ENCODE results near the gene DBX2. TPM values are rescaled to one million over a fixed set of nuclear protein-coding genes. Genes with fewer than 3 reads are reported as not detected.
"Not testable (repeated sequence)": the region's sequence is repeated elsewhere in the genome, so short reads cannot be mapped to it uniquely, and the experiment has no call there.

The DBX2 gene
- not detected for total RNA-seq

DNA sequence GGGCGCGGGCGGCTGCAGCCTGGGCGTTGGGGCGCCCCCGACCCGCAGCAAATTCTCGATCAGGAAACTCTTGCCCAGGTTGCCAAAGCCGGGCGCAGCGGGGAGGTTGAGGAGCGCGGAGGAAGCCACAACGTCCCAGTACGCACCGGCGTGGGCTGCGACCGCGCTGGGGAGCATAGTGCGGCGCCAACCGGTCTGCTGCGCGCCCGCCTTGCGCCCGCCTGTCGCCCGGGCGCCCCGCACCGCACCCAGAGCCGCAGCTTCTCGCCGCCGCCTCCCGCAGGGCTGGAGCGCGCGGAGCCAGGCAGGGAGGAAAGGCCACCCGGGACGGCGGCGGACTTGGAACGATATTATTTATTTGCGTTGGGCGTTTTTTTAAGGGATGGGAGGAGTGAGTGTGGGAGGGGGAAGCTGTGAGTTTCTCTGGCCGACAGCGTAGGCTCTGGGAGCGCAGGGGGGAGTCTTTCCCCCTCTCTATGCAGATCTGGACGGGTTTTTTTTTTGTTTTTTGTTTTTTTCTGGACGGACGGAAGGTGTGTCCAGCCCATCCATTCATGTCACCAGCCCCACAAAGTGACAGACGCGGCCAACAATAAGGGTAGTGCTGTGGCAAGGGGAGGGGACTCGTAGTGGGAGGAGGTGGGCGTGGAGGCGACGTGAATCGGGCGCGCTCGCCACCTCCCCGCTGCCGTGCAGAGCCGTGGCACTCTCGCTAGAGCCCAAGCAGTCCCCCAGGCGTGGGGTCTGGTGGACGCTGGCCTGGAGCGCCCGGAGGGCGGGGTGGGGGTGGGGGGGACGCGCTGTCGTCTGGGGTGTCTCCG, at the start of gene DBX2:
Gene DBX2 (minus strand): TSS at position 349 of the 821 bp plus-strand sequence. CDS start 172 bp downstream, at position 177.
- H3K36me3 ChIP-seq: no peaks in the 10 kb centered on the region
- no peak for DNase-seq (ENCODE audit: low spot score in 2 of 2)
- TF ChIP-seq CTCF (IDR thresholded peaks at IDR 0.05) (no peak), POLR2A (IDR thresholded peaks at IDR 0.05) (no peak), EP300 (IDR thresholded peaks at IDR 0.05) (no peak)

DNA sequence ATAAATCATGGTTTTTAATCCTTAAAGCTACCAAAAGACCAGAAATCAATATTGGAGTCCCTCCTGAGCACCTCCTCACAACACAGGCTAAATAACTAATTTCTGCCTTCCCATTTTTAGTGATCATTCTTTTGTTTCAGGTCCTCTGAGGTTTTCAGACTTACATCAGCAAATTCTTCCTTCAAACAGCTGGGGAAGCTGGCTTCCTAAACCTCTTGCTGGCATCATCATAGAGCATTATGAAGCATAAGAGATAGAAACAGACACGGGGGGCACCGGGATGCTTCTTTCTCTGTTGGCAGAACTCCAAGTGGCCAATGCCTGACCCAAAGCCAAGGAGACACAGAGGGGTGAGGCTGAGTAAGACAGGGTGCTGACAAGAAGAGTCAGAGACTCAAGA, 47.9 kb upstream of the DBX2 start:
- WGBS, 2 donors: 50 to 52% methylated on average over 2 of the region's 2 CpGs
- H3K27me3 ChIP-seq: no peaks in the 10 kb centered on the region

More for the DNA sequence above, at the start of gene DBX2:
- H3K4me1 ChIP-seq: peaks cover 0 to 25% (median 0%) of the 10 kb centered on the region in 4 donors
- peaks cover 0 to 21% of the 10 kb centered on the region in 2 donors for H3K27me3 ChIP-seq
- peak within 1 kb of the TSS in 2 of 4 donors; percentile 11 to 40 for H3K4me3 ChIP-seq
- no peak within 1 kb of the TSS for H3K27ac ChIP-seq
- 0 to 1% methylated on average over 52 to 70 of the region's 77 CpGs for WGBS, 2 donors
- H3K9me3 ChIP-seq: no peaks in the 10 kb centered on the region

GRCh38 chr12:45095417-45095816, 44.5 kb upstream of the DBX2 start:
- not testable (repeated sequence) for H3K27me3 ChIP-seq; H3K4me1 ChIP-seq; H3K4me3 ChIP-seq; H3K36me3 ChIP-seq; DNase-seq (ENCODE audit: low spot score in 2 of 2); H3K27ac ChIP-seq; H3K9me3 ChIP-seq
- WGBS, 2 donors: 90 to 95% methylated on average over 3 of the region's 3 CpGs

More for the DNA sequence above, 47.9 kb upstream of the DBX2 start:
- no peak for TF ChIP-seq EP300 (IDR thresholded peaks at IDR 0.05)
- no peak for TF ChIP-seq CTCF (IDR thresholded peaks at IDR 0.05)
- no peak for TF ChIP-seq POLR2A (IDR thresholded peaks at IDR 0.05)
- H3K36me3 ChIP-seq: no peaks in the 10 kb centered on the region
- H3K9me3 ChIP-seq: no peaks in the 10 kb centered on the region
- H3K4me3 ChIP-seq: no peak overlapping the region
- no peak overlapping the region for H3K27ac ChIP-seq
- no peaks in the 10 kb centered on the region for H3K4me1 ChIP-seq
- no peak for DNase-seq (ENCODE audit: low spot score in 2 of 2)

GRCh38 chr12:45093051-45093450, 42.2 kb upstream of the DBX2 start:
- Histone ChIP-seq H3K4me1 (no peaks in the 10 kb centered on the region), H3K36me3 (no peaks in the 10 kb centered on the region), H3K27me3 (no peaks in the 10 kb centered on the region), H3K9me3 (no peaks in the 10 kb centered on the region), H3K4me3 (no peak overlapping the region), H3K27ac (no peak overlapping the region)
- no peak for DNase-seq (ENCODE audit: low spot score in 2 of 2)
- 22 to 30% methylated on average over 5 of the region's 5 CpGs for WGBS, 2 donors
- no peak for TF ChIP-seq CTCF (IDR thresholded peaks at IDR 0.05)
- no peak for TF ChIP-seq EP300 (IDR thresholded peaks at IDR 0.05)
- TF ChIP-seq POLR2A (IDR thresholded peaks at IDR 0.05): no peak

- H3K4me3 ChIP-seq: no peak overlapping the region
- WGBS, 2 donors: 23 to 26% methylated on average over 4 of the region's 4 CpGs
Measured at GRCh38 chr12:45089411-45090075, 38.6 kb upstream of the DBX2 start.

More at GRCh38 chr12:45089411-45090075, 38.6 kb upstream of the DBX2 start:
- no peaks in the 10 kb centered on the region for H3K36me3 ChIP-seq
- H3K27me3 ChIP-seq: no peaks in the 10 kb centered on the region
- H3K4me1 ChIP-seq: no peaks in the 10 kb centered on the region
- no peak for TF ChIP-seq CTCF (IDR thresholded peaks at IDR 0.05)
- no peak for TF ChIP-seq EP300 (IDR thresholded peaks at IDR 0.05)
- no peak for TF ChIP-seq POLR2A (IDR thresholded peaks at IDR 0.05)
- no peak for DNase-seq (ENCODE audit: low spot score in 2 of 2)
- H3K27ac ChIP-seq: no peak overlapping the region
- peaks cover 0 to 9% (median 2%) of the 10 kb centered on the region in 4 donors for H3K9me3 ChIP-seq
